HG03457 (cell line): ENCODE data around the gene RIN3.
"Not testable (repeated sequence)": the region's sequence is repeated elsewhere in the genome, so short reads cannot be mapped to it uniquely, and the experiment has no call there.

Source experiments
- ATAC-seq: cut with Tn5 transposase; IDR thresholded peaks from one replicate; pipeline ENCODE4 v1.9.1; 2021; ENCODE audit warnings: moderate number of reproducible peaks; ENCODE audit not compliant: unreplicated experiment

The RIN3 gene

DNA sequence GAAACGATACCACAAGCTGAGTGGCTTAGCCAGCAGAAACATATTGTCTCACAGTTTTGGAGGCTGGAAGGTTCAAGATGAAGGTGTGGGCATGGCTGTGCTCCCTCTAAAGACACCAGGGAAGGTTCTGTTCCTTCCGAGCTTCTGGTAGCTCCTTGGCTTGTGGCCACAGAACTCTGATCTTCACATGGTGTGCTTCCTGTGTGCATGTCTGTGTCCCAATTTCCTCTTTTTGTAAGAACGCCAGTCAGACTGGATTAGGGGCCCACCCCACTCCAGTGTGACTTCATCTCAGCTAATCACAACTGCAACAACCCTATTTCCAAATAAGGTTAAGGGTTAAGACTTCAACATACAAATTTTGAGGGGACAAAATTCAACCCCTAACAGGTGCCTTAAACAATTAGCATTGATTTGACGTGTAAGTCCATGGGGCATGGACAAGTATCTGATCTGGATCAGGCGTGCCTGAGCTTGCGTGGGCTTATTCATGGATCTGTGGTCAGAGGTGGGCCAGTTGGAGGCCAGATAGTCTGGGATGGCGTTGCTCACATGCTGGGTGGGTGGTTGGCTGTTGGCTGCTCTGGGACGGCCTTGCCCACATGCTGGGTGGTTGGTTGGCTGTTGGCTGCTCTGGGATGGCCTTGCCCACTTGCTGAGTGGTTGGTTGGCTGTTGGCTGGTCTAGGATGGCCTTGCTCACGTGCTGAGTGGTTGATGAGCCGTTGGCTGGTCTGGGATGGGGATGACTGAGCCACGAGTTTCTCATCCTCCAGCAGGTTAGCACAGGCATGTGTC lies 146.4 kb downstream of the RIN3 start:
- ATAC-seq: no peak

GRCh38 chr14:92660571-92660970 lies 147.0 kb downstream of the RIN3 start:
- no peak for ATAC-seq

- ATAC-seq: no peak
Measured at GRCh38 chr14:92663049-92663448, 149.5 kb downstream of the RIN3 start.

- ATAC-seq: no peak
Measured at GRCh38 chr14:92665661-92666110, 152.1 kb downstream of the RIN3 start.

GRCh38 chr14:92666251-92666650 lies 152.7 kb downstream of the RIN3 start:
- ATAC-seq: no peak

GRCh38 chr14:92668276-92668973 lies 154.8 kb downstream of the RIN3 start:
- no peak for ATAC-seq

DNA sequence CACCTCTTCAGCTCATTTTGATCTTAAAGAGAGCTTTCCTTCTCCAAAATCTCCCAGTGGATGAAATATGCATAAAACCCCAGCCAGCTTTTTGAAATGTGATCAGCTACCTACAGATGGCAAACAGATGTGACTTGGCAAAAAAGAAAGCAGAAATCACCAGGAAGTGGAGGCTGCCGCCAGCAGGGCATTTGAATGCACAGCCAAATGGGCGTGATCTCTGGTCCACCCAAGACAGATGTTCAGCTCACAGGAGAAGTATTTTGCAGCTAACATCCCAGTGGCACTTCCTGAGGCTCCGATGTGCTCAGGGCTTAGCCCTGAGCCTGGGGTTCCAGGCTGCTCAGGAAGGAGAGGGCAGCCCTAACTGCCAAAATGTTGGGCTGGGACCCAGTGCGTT lies 156.6 kb downstream of the RIN3 start:
- ATAC-seq: no peak

GRCh38 chr14:92670643-92671366 lies 157.2 kb downstream of the RIN3 start:
- ATAC-seq: no peak

DNA sequence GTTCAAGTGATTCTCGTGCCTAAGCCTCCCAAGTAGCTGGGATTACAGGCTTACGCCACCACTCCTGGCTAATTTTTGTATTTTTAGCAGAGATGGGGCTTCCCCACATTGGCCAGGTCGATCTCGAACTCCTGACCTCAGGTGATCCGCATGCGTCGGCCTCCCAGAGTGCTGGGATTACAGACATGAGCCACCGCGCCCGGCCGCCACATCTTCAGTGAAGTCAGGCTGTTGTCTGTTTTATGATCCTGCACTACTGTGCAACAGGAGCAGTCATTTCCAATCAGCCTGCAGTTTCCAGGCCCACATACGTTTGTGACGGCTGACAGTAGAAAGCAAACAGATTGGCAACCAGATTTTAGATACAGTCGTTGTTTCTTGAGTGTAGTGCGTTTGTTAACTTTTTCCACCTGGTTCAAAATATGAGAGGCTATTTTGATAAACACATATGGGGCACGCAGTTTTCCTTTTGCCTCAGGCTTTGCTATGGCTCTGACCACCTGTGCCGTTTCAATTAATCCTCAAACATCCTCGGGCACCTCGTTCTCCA lies 160.1 kb downstream of the RIN3 start:
- no peak for ATAC-seq

DNA sequence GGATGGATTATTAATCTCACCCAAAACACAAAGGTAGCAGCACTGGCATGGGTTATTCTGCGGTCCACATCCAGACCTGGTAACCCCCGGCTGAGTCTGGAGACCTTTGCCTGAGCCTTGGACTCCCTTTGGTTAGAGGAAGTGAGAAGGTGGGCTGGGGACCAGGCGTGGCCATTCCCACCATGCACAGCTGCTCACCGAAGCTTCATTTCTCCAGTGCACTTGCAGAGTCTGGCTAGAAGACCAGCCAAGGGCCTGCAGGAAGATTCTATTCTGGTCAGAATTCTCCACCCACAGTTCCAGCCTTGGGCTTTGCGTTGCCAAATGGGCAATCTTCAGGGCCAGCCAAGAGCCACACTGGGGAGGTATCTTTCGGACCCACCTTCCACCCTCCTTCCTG lies 161.8 kb downstream of the RIN3 start:
- ATAC-seq: no peak

DNA sequence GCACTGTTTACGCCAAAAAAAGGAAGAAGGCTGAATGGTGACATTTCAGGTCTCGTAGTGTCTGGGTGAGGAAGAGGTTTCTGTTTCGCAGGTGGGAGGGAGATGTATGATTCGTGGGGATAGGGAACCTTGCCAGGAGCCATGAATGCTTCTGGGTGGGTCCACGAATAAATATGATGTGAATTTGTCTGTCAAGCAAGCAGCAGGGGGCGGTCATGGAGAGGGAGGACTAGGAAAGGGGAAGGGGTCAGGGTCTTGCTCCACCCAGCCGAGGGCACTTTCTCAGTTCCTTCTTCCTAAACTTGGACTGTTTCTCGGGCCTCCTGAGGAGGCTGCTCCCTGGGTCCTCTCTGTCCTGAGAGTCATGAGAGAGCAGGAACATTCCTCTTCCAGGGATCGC lies 162.4 kb downstream of the RIN3 start:
- ATAC-seq: no peak

DNA sequence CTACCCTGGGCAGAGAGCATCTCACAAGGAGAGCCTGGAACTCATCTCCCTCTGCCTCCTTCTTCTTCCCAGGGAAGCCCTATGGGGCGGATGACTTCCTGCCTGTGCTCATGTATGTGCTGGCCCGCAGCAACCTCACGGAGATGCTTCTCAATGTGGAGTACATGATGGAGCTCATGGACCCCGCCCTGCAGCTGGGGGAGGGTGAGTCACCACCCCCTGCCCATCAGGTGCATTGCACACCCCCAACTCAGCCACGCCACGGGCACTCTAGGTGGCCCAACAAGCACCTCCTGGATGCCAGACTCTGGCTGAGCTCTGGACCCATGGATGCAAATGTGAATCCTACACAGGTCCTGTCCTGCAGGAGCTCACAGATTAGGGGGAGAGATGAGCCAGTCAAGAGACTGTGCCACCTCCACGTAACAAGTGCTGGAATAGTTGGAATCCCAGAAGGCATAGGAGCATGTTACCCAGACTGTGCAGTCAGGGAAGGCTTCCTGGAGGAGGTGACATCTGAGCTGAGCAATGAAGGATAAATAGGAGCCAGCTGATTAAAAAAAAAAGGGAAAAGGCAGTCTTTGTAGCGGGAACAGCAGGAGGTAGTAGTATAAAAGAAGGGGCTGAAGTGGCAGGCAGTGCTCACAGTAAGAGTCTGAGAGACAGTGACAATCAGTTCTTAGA lies 163.0 kb downstream of the RIN3 start:
- no peak for ATAC-seq

DNA sequence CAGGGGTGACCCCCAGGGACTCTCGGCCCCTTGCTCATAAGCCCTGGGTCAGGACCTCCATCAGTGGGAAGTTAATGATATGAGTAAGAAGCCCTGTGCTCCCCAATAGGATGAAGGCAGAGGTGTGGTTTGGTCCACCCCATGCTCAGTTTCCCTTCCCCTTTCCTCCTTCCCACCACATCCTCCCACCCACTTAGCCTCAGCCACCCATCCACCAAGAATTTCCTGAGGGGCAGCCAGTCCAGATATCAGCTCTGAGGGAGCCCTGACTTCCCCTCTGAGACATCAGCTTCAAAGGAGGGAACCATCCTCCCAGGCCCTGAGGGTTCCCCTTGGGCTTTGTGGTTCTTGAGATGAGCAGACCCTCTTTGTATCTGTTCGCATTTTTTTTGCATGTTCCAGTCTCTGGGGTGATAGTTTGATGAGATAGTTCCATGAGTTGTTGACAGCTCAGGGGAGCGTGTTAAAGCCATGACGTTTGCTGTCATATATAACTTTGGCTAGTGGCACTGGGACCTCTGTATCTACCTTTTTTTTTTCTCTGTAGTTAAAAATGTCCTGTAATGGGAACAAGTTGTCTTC lies 163.6 kb downstream of the RIN3 start:
- peak; percentile 61 for ATAC-seq

DNA sequence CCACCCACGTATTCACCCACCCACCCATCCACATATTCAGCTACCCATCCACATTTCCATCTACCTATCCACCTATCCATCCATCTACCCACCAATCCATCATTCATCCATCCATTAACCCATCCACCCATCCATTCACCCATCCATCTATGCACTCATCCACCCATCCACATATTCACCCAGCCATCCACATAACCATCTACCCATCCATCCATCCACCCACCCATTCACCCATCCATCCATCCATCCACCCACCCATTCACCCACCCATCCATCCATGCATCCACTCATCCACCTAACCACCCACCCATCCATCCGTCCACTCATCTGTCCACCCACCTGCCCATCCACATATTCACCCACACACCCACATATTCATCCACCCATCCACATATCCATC lies 164.4 kb downstream of the RIN3 start:
- no peak for ATAC-seq

GRCh38 chr14:92678766-92679165 lies 165.2 kb downstream of the RIN3 start:
- ATAC-seq: no peak

- no peak for ATAC-seq
Measured at GRCh38 chr14:92679246-92679645, 165.7 kb downstream of the RIN3 start.

GRCh38 chr14:92680330-92680729 lies 166.7 kb downstream of the RIN3 start:
- ATAC-seq: not testable (repeated sequence)

DNA sequence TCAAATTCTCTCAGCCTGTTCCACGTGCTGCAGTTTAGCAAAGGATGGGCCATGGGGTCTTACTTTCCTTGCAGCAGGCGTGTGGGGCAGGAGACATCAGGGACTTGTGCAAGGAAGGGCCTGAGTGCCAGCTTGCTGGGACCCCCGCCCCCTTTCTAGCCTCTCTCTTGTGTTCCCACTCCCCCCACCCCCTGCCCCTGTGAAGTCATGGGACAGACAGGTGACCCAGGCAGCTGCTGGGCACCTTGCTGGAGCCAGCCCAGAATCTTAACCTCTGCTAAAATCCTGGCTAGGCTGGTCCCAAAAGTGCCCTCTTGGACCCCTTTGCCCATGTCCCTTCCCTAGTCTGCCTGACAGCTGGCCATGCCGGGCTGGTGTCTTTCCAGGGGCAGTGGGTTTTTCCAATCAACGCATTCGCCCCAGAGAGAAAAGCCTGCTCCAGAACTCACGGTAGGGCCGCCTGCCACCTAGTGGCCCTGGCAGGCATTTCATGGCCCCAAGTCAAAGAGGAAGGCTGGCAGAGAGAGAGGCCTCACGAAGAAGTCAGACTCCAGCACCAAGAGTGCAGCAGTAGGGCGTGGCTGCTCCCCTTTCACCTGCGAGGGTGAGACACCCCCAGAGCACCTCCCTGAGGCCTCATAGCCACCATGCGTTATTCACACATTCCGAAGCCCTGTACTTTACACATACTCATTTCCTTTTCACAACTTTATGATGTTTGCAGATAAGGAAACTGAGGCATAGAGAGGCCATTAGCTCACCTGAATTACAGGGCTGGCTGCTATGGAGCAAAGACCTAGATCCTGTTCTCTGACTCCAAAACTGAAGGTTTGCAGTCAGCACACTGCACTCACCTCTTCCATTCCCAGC lies 167.4 kb downstream of the RIN3 start:
- ATAC-seq: no peak

DNA sequence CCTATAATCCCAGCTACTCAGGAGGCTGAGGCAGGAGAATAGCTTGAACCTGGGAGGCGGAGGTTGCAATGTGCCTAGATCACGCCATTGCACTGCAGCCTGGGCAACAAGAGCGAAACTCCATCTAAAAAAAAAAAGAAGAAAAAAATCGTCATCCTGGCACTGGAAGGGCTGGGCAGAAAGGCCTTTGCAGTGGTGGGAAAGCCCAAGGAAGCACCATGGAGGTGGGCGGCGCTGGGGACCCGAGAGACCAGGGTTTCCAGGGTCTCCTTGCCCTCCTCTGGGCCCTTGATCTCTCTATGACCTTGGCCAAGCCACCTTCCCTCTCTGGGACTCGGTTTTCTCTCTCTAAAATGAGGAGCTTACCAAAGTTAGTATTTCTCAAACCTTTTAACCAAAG lies 169.5 kb downstream of the RIN3 start:
- ATAC-seq: no peak
